NOMO-1 treated with DMSO at 0.1 percent for 48 hours (cell line): ENCODE results near the gene FBXW7.
A peak's percentile ranks its signal among the peaks of the same experiment; 100 is the strongest.

ENCODE experiments used
- DNase-seq: peaks from one replicate; lab custom pipeline; 2025; ENCODE audit not compliant: unreplicated experiment; lab: John Stamatoyannopoulos, UW

FBXW7 gene

GRCh38 chr4:152512483-152512882 is 23.4 kb downstream of the FBXW7 start:
- DNase-seq: no peak

- DNase-seq: no peak
These were observed 25.3 kb downstream of the FBXW7 start for GRCh38 chr4:152510349-152511147.

- no peak for DNase-seq
These were observed 26.2 kb downstream of the FBXW7 start for GRCh38 chr4:152509595-152510225.

GRCh38 chr4:152508818-152509217 is 27.1 kb downstream of the FBXW7 start:
- no peak for DNase-seq

GRCh38 chr4:152508386-152508785 is 27.5 kb downstream of the FBXW7 start:
- no peak for DNase-seq

GRCh38 chr4:152503653-152504290 is 32.1 kb downstream of the FBXW7 start:
- no peak for DNase-seq

- no peak for DNase-seq
These were observed 33.9 kb downstream of the FBXW7 start for GRCh38 chr4:152501846-152502536.

GRCh38 chr4:152500800-152501434 is 35.0 kb downstream of the FBXW7 start:
- peak; percentile 75 for DNase-seq

- DNase-seq: no peak
These were observed 35.6 kb downstream of the FBXW7 start for GRCh38 chr4:152500275-152500674.

- no peak for DNase-seq
These were observed 36.5 kb downstream of the FBXW7 start for GRCh38 chr4:152499344-152499743.

- no peak for DNase-seq
These were observed 41.9 kb downstream of the FBXW7 start for GRCh38 chr4:152494020-152494419.

GRCh38 chr4:152488246-152488645 is 47.6 kb downstream of the FBXW7 start:
- DNase-seq: no peak

GRCh38 chr4:152486429-152487389 is 49.2 kb downstream of the FBXW7 start:
- DNase-seq: no peak

- DNase-seq: no peak
These were observed 50.1 kb downstream of the FBXW7 start for GRCh38 chr4:152485726-152486276.

GRCh38 chr4:152482211-152482610 is 53.7 kb downstream of the FBXW7 start:
- DNase-seq: no peak

- DNase-seq: no peak
These were observed 55.0 kb downstream of the FBXW7 start for GRCh38 chr4:152480901-152481300.

GRCh38 chr4:152480326-152480725 is 55.6 kb downstream of the FBXW7 start:
- DNase-seq: no peak

GRCh38 chr4:152479428-152480026 is 56.4 kb downstream of the FBXW7 start:
- no peak for DNase-seq
